Activated CD8-positive, alpha-beta T cell treated with anti-CD3 and anti-CD28 coated beads for 36 hours (primary cell): ENCODE results near the gene KLHDC3. TPM values are rescaled to one million over a fixed set of nuclear protein-coding genes. Genes with fewer than 3 reads are reported as not detected.

Source experiments
- ATAC-seq: fragments of 200-7000 bp; cut with Tn5 transposase; one replicate; pipeline ENCODE4 v1.10.0; 2021; ENCODE audit warnings: mild to moderate bottlenecking, moderate library complexity
- CTCF ChIA-PET: fragments of 350-600 bp; sonication (Branson Sonifier 250); formaldehyde crosslinking; loops from one replicate; lab custom pipeline; 2021; ENCODE audit warnings: antibody characterized with exemption; lab: Charles Lee
- POLR2A ChIA-PET: fragments of 350-600 bp; sonication (Branson Sonifier 250); formaldehyde crosslinking; loops from one replicate; lab custom pipeline; 2021; ENCODE audit warnings: antibody characterized with exemption; lab: Charles Lee
- DNase-seq: peaks from one replicate; pipeline ENCODE4 v3.0.0-alpha.2; 2020
- H3K27ac Mint-ChIP-seq: one replicate; pipeline ENCODE4 v1.8.0; 2021; ENCODE audit warnings: mild to moderate bottlenecking, mixed read lengths
- H3K27me3 Mint-ChIP-seq: one replicate; pipeline ENCODE4 v1.8.0; 2021; ENCODE audit warnings: mixed read lengths
- H3K36me3 Mint-ChIP-seq: one replicate; pipeline ENCODE4 v1.8.0; 2021; ENCODE audit warnings: low read depth, mixed read lengths
- H3K4me1 Mint-ChIP-seq: one replicate; pipeline ENCODE4 v1.8.0; 2021; ENCODE audit warnings: low read depth, mixed read lengths
- H3K4me3 Mint-ChIP-seq: one replicate; pipeline ENCODE4 v1.8.0; 2021; ENCODE audit warnings: mild to moderate bottlenecking, moderate library complexity, mixed read lengths
- H3K9me3 Mint-ChIP-seq: one replicate; pipeline ENCODE4 v1.8.0; 2021; ENCODE audit warnings: mixed read lengths
- CTCF ChIP-seq: fragments of 200-600 bp; IDR thresholded peaks from one replicate; pipeline ENCODE4 v1.8.0; 2022; ENCODE audit warnings: antibody characterized with exemption, mild to moderate bottlenecking
- intact Hi-C: fragments of 100-400 bp; cut with micrococcal nuclease; formaldehyde crosslinking; loops from one replicate; pipeline ENCODE4 v1.10.0; 2022
- total RNA-seq, 2 experiments: library from RNA; stranded (reverse); gene quantifications; one replicate each; pipeline ENCODE4 v1.2.3, GENCODE V29; 2021

Gene KLHDC3
- total RNA-seq, 2 experiments from 2014 or later, result 58.6 to 64.0 TPM

GRCh38 chr6:43047998-43048397 is 33.9 kb downstream of the KLHDC3 start:
- Mint-ChIP-seq H3K27ac (no peak overlapping the region), H3K36me3 (peaks cover 18% of the 10 kb centered on the region), H3K4me1 (peaks cover 20% of the 10 kb centered on the region), H3K4me3 (no peak overlapping the region), H3K9me3 (no peaks in the 10 kb centered on the region), H3K27me3 (no peaks in the 10 kb centered on the region)
- ChIA-PET CTCF (interaction anchor here (1.0 to 2.2 kb wide), 3 partner anchors 9 to 96 kb away, joined by 3 to 7 read pairs (median 3); no protein-coding TSS in a partner anchor), POLR2A (interaction anchor here (0.9 kb wide), 1 partner anchor 16 kb away, joined by 3 read pairs; no protein-coding TSS in a partner anchor)
- no peak for DNase-seq
- intact Hi-C loops, result no loop called here
- no peak for TF ChIP-seq CTCF
- no peak for ATAC-seq

GRCh38 chr6:43050981-43051380 is 36.9 kb downstream of the KLHDC3 start:
- no peaks in the 10 kb centered on the region for H3K27me3 Mint-ChIP-seq
- peaks cover 28% of the 10 kb centered on the region for H3K4me1 Mint-ChIP-seq
- H3K27ac Mint-ChIP-seq, result peak overlapping the region; percentile 11
- intact Hi-C loops, result loop anchor here (10.0 kb wide), 1 partner anchor 146 kb away; no protein-coding TSS in a partner anchor
- TF ChIP-seq CTCF, result no peak
- CTCF ChIA-PET, result interaction anchor here (2.4 kb wide), 1 partner anchor 93 kb away, joined by 11 read pairs; no protein-coding TSS in a partner anchor
- H3K4me3 Mint-ChIP-seq, result no peak overlapping the region
- no peaks in the 10 kb centered on the region for H3K9me3 Mint-ChIP-seq
- ATAC-seq (no peak), DNase-seq (no peak)
- H3K36me3 Mint-ChIP-seq, result peaks cover 33% of the 10 kb centered on the region
- POLR2A ChIA-PET, result interaction anchor here (0.9 to 1.8 kb wide), 2 partner anchors 9 to 30 kb away, joined by 3 to 5 read pairs; no protein-coding TSS in a partner anchor

GRCh38 chr6:43052225-43052841 is 38.3 kb downstream of the KLHDC3 start:
- Mint-ChIP-seq H3K36me3 (peaks cover 32% of the 10 kb centered on the region), H3K4me3 (peak overlapping the region; percentile 93), H3K4me1 (peaks cover 32% of the 10 kb centered on the region), H3K9me3 (no peaks in the 10 kb centered on the region), H3K27ac (peak overlapping the region; percentile 96), H3K27me3 (no peaks in the 10 kb centered on the region)
- no peak for DNase-seq
- ChIA-PET POLR2A (interaction anchor here (1.1 to 1.8 kb wide), 3 partner anchors 10 to 169 kb away, joined by 3 to 5 read pairs (median 3); no protein-coding TSS in a partner anchor), CTCF (interaction anchor here (2.4 kb wide), 1 partner anchor 92 kb away, joined by 11 read pairs; no protein-coding TSS in a partner anchor)
- TF ChIP-seq CTCF, result no peak
- no peak for ATAC-seq
- intact Hi-C loops, result loop anchor here (10.0 kb wide), 1 partner anchor 148 kb away; no protein-coding TSS in a partner anchor

GRCh38 chr6:43052842-43053544 is 38.9 kb downstream of the KLHDC3 start:
- no peaks in the 10 kb centered on the region for H3K27me3 Mint-ChIP-seq
- ChIA-PET CTCF (interaction anchor here (1.0 to 2.7 kb wide), 3 partner anchors 32 to 91 kb away, joined by 3 to 11 read pairs (median 6); partner anchors contain the start of gene RRP36), POLR2A (interaction anchor here (0.6 to 1.8 kb wide), 8 partner anchors 11 to 170 kb away, joined by 3 to 7 read pairs (median 3); partner anchors contain the start of gene PEX6)
- H3K36me3 Mint-ChIP-seq, result peaks cover 38% of the 10 kb centered on the region
- intact Hi-C loops, result loop anchor here (10.0 kb wide), 1 partner anchor 148 kb away; no protein-coding TSS in a partner anchor
- peak overlapping the region; percentile 93 for H3K4me3 Mint-ChIP-seq
- TF ChIP-seq CTCF, result no peak
- H3K4me1 Mint-ChIP-seq, result peaks cover 37% of the 10 kb centered on the region
- no peaks in the 10 kb centered on the region for H3K9me3 Mint-ChIP-seq
- DNase-seq (peak; percentile 43), ATAC-seq (peak; percentile 18)
- H3K27ac Mint-ChIP-seq, result peak overlapping the region; percentile 96
